ENCODE data around the gene C9orf43.

The C9orf43 gene

DNA sequence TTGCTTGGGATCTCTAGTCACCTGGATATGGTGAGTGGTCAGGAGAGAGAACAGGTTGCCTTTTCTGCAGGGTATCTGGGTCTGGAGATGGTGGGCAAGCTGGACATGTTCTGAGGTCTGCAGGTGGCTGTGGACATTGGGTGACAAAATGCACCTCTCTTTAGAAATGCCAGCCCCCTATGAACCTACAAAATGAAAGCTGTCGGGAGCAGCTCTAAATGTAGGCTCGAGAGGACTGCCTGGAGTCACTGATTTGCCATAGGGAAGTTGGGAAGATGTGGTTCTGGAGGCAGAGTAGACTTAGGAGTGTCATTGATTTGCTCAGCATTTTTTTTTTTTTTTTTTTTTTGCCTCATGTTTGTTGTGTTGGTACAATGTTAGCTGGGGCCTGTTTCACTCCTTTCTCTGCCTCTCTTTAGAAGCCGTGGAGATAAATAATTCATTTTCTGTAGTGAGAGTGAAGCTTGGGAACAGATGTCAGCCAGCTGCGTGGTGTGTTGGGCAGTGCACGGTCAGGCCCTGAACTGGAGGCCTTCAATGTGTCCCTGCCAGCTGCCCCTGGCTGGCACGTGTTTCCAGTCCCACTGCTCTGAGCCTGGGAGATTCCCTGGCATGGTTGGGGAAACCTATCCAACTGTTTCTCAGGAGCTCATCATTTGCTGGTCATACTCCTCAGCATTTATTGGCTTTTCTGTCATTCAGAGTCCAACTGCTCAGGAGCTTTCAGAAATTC lies 58.3 kb downstream of the C9orf43 start:
- DNase-seq, result no peak

DNA sequence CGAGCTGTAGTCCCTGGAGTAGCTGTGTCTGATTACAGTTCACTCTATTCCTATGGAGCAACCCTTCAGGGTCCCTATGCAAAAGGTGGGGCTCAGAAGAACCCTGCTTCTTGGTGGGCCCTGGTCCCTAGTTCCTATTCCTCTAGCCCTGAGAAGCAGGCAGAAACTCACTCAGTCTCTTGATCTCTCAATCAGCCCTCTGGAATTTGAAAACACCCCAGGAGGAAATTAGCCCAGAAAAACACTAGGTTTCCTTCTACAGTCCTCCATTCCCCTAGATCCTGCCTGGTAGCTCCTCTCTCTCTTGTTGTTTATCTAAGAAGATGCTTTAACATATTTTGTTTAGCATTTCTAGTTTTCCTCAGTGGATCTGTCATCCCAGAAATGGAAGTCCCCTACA lies 60.6 kb downstream of the C9orf43 start:
- no peak for DNase-seq

DNA sequence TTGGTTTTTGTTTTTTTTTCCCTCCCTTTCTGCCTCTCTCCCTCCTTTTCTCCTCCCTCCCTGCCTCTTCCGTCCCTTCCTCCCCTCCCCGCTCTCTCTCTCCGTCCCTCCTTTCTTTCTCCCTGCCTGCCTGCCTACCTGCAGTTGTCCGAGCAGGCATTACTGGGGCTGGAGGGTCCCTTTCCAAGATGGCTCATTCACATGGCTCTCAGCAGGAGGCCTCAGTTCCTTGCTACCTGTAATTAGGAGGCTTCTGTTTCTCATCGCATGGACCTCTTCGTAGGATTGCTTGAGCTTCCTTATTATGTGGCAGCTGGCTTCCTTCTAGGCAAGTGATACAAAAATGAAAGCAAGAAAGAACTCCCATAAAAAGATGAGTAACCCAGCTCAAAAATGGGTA lies 61.0 kb downstream of the C9orf43 start:
- no peak for DNase-seq

DNA sequence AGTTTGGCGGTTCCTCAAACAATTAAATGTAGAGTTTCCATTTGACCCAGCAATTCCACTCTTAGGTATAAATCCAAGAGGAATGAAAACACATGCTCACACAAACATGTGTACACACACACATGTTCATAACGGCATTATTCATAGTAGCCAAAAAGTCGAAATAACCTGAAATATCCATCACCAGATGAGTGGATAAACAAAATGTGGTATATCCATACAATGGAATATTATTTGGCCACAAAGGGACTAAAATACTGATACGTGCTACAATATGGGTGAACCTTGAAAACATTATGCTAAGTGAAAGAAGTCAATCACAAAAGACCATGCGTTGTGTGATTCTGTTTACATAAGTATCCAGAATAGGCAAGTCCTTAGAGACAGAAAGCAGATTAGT lies 61.7 kb downstream of the C9orf43 start:
- DNase-seq, result no peak

DNA sequence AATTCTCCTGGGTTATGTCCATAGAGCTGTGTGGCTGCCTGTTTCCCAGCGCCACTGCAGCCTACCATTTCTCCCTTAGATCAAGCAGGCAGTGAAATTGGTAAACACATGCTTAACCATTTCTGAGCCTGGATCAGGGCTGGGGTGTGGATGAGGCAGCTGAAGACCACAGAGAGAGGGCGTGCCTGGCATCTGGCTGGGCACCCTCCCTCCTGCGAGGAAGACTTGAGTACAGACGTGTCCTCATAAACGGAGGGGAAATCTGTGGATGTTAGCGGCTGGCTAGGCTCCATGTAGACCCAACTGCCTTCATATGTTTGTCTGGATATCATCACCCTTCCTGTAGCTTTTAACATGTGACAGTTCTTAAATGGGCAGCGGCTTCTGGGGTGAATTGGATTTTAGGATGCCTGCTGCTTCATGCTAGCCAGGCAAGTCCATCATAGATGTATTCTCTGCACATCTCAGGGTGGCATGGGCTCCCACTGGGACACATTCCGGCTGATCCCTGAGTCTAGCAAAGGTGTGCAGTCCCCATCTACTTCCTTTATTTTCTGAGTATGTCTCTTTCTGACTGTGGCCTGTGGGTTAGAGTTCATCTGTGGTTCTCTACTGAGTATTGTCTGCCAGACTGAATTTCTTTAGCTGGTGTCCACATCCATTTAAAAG lies 63.9 kb downstream of the C9orf43 start:
- no peak for DNase-seq

DNA sequence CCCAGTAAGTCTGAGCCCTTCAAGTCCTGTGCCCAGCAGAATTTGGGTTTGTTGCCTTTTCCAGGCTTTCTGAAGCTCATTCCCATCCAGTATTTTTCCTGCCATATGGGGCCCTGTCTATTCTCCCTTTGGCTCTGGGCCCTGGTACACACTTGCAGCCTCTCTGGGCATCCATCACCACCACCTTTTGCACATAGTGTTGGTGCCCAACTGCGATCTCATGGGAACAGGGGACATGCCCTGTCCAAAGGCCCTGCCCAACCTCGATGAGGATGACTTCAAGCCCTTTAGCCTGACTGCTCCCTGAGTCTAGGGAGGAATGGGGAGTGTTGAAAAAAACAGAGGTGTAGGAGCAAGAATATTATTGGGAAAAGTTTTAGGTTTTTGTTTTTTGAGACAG lies 64.5 kb downstream of the C9orf43 start:
- DNase-seq, result no peak

DNA sequence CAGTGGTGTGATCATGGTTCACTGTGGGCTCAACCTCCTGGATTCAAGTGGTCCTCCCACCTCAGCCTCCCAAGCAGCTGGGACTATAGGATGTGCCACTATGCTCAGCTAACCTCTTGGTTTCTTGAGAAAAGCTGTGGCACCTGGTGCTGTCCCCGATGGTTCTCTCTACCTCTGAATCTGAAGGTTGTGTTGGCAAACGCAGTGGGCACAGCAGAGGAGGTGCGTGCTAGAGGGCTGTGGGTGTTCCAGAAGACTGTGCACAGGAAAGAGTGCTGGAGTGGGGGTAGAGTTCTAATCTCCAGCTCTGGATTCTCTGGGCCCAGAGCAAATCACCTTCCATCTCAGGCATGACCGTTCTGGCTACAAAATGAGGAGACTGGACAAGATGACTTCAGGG lies 65.4 kb downstream of the C9orf43 start:
- no peak for DNase-seq

DNA sequence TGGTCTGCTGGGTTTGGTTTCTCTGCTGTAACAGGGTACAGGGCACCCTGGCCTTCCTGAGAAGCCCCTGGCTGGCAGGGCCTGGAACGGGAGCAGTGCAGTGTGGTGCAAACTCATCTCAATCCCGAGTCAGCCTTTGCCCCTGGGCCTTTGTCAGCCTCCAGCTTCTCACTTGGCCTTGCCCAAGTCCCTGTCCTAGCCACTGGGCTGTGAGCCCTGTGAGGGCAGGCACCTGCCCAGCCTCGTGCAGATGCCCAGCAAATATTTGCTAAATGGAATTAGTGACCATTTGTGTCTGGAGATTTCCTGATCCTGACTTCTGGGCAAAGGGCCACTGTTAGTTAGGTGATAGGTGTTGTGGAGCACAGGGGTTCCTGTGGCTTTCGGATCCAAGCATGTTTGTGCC lies 66.0 kb downstream of the C9orf43 start:
- no peak for DNase-seq

DNA sequence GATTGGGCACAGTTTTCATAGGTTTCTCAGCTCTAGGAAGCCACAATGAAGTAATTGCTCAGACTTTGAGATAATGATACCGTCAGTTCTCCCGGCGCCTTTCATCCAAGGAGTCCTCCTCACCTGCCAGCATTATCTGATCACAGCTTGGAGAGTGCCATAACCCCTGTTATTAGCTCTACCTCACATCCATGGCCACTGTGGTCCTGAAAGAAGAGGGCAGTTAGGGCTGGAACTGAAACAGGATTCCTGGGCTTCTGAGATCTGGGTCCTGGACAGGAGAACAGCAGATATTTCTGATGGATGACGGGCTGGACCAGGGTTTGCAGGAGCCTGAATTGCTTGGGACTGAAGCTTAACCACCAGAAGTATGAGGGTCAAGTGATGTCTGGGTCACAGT lies 66.5 kb downstream of the C9orf43 start:
- no peak for DNase-seq

DNA sequence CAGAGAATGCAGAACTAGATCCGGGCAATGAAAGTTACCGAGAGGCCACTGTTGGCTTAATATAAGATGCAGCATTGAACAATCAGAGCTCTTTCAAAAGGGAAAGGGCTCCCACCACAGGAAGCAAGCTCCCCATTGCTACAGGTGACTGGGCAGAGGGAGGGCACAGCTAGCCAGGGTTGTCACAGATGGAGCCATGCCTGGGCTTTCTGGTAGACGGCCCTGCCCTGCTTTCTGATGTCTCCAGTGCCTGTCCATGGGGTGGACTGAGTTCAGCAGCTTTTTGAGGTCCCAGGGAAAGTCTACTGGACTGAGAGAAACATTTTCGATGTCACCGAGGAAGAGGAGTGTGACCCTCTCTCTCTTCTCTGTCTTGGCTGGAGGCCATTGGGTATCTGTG lies 67.1 kb downstream of the C9orf43 start:
- no peak for DNase-seq

DNA sequence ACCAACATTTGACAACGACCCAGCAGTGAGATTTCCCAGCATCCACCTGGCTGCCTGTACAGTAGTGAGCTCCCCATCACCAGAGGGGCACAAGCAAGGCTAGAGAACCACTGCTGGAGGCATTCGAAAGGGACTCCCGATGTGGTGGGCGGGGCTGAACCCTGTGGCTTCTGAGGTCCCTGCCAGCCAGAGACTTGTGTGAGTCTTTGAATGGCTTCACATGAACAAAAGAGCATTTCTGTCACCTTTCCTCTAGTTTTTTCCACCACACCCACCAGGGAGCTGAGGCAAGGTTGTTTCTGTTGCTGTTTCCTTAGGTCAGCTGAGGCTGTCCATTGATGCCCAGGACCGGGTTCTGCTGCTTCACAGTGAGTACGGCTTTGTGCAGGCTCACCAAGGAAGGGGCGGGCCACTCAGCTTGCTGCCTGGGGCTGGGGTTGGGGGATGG lies 68.7 kb downstream of the C9orf43 start:
- no peak for DNase-seq
